Liver (tissue), 9 donors: ENCODE data around the gene RASSF1. TPM values are rescaled to one million over a fixed set of nuclear protein-coding genes. Genes with fewer than 3 reads are reported as not detected.

Experiments
- DNase-seq: peaks from one replicate; pipeline ENCODE4 v3.0.0-alpha.2; 2017; ENCODE audit warnings: low spot score
- H3K27ac ChIP-seq, 2 donors: one replicate each; pipeline ENCODE4 v1.7.0; 2013; ENCODE audit warnings: inconsistent platforms in 2 of 2, low read length in 2 of 2, control low read depth in 1 of 2, low read depth in 1 of 2, mild to moderate bottlenecking in 1 of 2
- H3K27me3 ChIP-seq, 4 donors: one replicate each; pipeline versions ENCODE4 v1.6.1 to v1.7.0; 2013; ENCODE audit warnings: low read length in 3 of 4, inconsistent platforms in 1 of 4, mild to moderate bottlenecking in 1 of 4, moderate library complexity in 1 of 4; ENCODE audit not compliant: control insufficient read depth in 4 of 4, insufficient read depth in 4 of 4
- H3K36me3 ChIP-seq, 4 donors: one replicate each; pipeline versions ENCODE4 v1.6.1 to v1.7.0; 2013; ENCODE audit warnings: low read length in 3 of 4, mild to moderate bottlenecking in 3 of 4, low read depth in 1 of 4, moderate library complexity in 1 of 4; ENCODE audit not compliant: control insufficient read depth in 4 of 4, insufficient read depth in 3 of 4
- H3K4me1 ChIP-seq, 4 donors: one replicate each; pipeline versions ENCODE4 v1.6.1 to v1.7.0; 2013; ENCODE audit warnings: low read length in 3 of 4, mild to moderate bottlenecking in 3 of 4, moderate library complexity in 1 of 4; ENCODE audit not compliant: control insufficient read depth in 4 of 4, insufficient read depth in 4 of 4
- H3K4me3 ChIP-seq, 3 donors: one replicate each; pipeline versions ENCODE4 v1.6.1 to v1.7.0; 2013; ENCODE audit warnings: low read length in 3 of 3, control low read depth in 1 of 3, low read depth in 1 of 3, mild to moderate bottlenecking in 1 of 3
- H3K9ac ChIP-seq, 2 donors: one replicate each; pipeline ENCODE4 v1.7.0; 2013; ENCODE audit warnings: low read length in 2 of 2, mild to moderate bottlenecking in 2 of 2, moderate library complexity in 2 of 2, control low read depth in 1 of 2, low read depth in 1 of 2
- H3K9me3 ChIP-seq, 4 donors: one replicate each; pipeline versions ENCODE4 v1.6.1 to v1.7.0; 2013; ENCODE audit warnings: low read length in 3 of 4; ENCODE audit not compliant: control insufficient read depth in 4 of 4
- ATF3 ChIP-seq: IDR thresholded peaks from 2 replicates; pipeline ENCODE4 v1.6.1; 2016; ENCODE audit warnings: antibody characterized with exemption
- CTCF ChIP-seq: fragments of 150-350 bp; IDR thresholded peaks from 2 replicates; pipeline ENCODE4 v1.5.1; 2017; ENCODE audit warnings: improper control_type of control experiment, low read depth, low read length; ENCODE audit not compliant: missing input control
- EGR1 ChIP-seq, 2 donors: IDR thresholded peaks; 2 replicates each; pipeline ENCODE4 v1.6.1; 2016 to 2018; ENCODE audit warnings: antibody characterized with exemption in 2 of 2, low read depth in 2 of 2
- FOXA1 ChIP-seq: IDR thresholded peaks from 2 replicates; pipeline ENCODE4 v1.6.1; 2016; ENCODE audit warnings: antibody characterized with exemption
- GABPA ChIP-seq, 2 donors: IDR thresholded peaks in 1 of 2; conservative IDR thresholded peaks in 1 of 2; 2 replicates each; pipeline ENCODE4 v1.6.1; 2016; ENCODE audit warnings: antibody characterized with exemption in 2 of 2, mild to moderate bottlenecking in 1 of 2, moderate library complexity in 1 of 2
- HNF4A ChIP-seq, 2 donors: conservative IDR thresholded peaks; 2 replicates each; pipeline ENCODE4 v1.6.1; 2016; ENCODE audit warnings: antibody characterized with exemption in 2 of 2, mild to moderate bottlenecking in 2 of 2
- HNF4G ChIP-seq: IDR thresholded peaks from 2 replicates; pipeline ENCODE4 v1.6.1; 2016; ENCODE audit warnings: antibody characterized with exemption
- MAX ChIP-seq: IDR thresholded peaks from 2 replicates; pipeline ENCODE4 v1.6.1; 2016; ENCODE audit warnings: antibody characterized with exemption
- NR2F2 ChIP-seq: IDR thresholded peaks from 2 replicates; pipeline ENCODE4 v1.6.1; 2016; ENCODE audit warnings: antibody characterized with exemption
- RAD21 ChIP-seq, 2 donors: IDR thresholded peaks; 2 replicates each; pipeline ENCODE4 v1.6.1; 2016; ENCODE audit warnings: antibody characterized with exemption in 2 of 2, mild to moderate bottlenecking in 2 of 2
- REST ChIP-seq: IDR thresholded peaks from 2 replicates; pipeline ENCODE4 v1.6.1; 2016; ENCODE audit warnings: antibody characterized with exemption, mild to moderate bottlenecking
- RXRA ChIP-seq, 2 donors: IDR thresholded peaks; 2 replicates each; pipeline ENCODE4 v1.6.1; 2017 to 2018; ENCODE audit warnings: antibody characterized with exemption in 2 of 2, mild to moderate bottlenecking in 1 of 2
- SP1 ChIP-seq: IDR thresholded peaks from 2 replicates; pipeline ENCODE4 v1.6.1; 2018; ENCODE audit warnings: antibody characterized with exemption, mild to moderate bottlenecking
- TAF1 ChIP-seq: conservative IDR thresholded peaks from 2 replicates; pipeline ENCODE4 v1.6.1; 2016; ENCODE audit warnings: antibody characterized with exemption, mild to moderate bottlenecking
- YY1 ChIP-seq: IDR thresholded peaks from 2 replicates; pipeline ENCODE4 v1.6.1; 2016; ENCODE audit warnings: antibody characterized with exemption, mild to moderate bottlenecking
- WGBS: extraction: QIAGEN DNeasy Blood & Tissue Kit; methylation state at CpG from one replicate; pipeline ENCODE4 v1.1.7; 2013; 5-methylcytosine and 5-hydroxymethylcytosine counted together
- polyA plus RNA-seq, 2 donors: library from polyadenylated mRNA; stranded (reverse) in 1 of 2; unstranded in 1 of 2; fragments of 200-250 nt in 1 of 2; fragments of >200 nt in 1 of 2; fragmentation: Nextera tagmentation in 1 of 2; extraction: Ambion mirVana in 1 of 2; gene quantifications; one replicate each; pipeline versions ENCODE4 v1.2.1 to v1.2.3, GENCODE V29; 2013 to 2015
- total RNA-seq, 2 donors: library from RNA; depleted of rRNA; stranded (reverse); fragments of >200 nt; gene quantifications; one replicate each; pipeline ENCODE4 v1.2.3, GENCODE V29; 2014
- TF ChIP-seq, protein P1 (sequence below): IDR thresholded peaks from 2 replicates; pipeline ENCODE4 v1.6.1; 2016; ENCODE audit warnings: antibody characterized with exemption
- donor health status: healthy.
- donor health status: healthy.
- donor health status: healthy.
- donor health status: healthy.
- donor health status: healthy.

RASSF1 gene
- total RNA-seq, result 10 to 100 TPM; 12.2 to 13.2 TPM
- 10 to 100 TPM in 1 of 2 donors, 1 to 10 TPM in 1; 6.5 to 10.3 TPM for polyA plus RNA-seq

DNA sequence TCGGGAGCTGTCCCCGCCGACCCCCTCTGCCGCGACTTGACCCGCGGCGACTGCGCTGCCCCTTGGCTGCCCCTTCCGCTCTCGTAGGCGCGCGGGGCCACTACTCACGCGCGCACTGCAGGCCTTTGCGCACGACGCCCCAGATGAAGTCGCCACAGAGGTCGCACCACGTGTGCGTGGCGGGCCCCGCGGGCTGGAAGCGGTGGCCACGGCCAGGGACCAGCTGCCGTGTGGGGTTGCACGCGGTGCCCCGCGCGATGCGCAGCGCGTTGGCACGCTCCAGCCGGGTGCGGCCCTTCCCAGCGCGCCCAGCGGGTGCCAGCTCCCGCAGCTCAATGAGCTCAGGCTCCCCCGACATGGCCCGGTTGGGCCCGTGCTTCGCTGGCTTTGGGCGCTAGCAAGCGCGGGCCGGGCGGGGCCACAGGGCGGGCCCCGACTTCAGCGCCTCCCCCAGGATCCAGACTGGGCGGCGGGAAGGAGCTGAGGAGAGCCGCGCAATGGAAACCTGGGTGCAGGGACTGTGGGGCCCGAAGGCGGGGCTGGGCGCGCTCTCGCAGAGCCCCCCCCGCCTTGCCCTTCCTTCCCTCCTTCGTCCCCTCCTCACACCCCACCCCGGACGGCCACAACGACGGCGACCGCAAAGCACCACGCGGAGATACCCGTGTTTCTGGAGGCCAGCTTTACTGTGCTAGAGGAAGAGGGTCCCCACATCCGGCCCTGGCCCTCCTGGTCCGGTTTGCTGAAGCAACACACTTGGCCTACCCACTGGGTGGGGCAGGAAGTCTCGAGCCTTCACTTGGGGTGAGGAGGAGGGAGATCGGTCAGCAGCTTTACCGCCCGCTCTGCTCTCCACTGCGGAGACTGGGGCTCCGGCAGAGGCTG is at the start of gene RASSF1:
RASSF1 (minus strand) TSS at position 389 of the 882 bp plus-strand sequence; CDS start at position 358, 31 bp downstream.
- 23% methylated on average over 85 of the region's 85 CpGs for WGBS
- H3K27me3 ChIP-seq, result no peaks in the 10 kb centered on the region
- TF ChIP-seq GABPA (IDR thresholded peaks at IDR 0.05 in 1 of 2, conservative IDR thresholded peaks at IDR 0.05 in 1 of 2) (peak in 1 of 2 donors; percentile 22), TAF1 (no peak), SP1 (peak; percentile 36), RXRA (IDR thresholded peaks at IDR 0.05) (peak in 1 of 2 donors; percentile 12), REST (peak; percentile 33)
- TF ChIP-seq, protein P1, sequence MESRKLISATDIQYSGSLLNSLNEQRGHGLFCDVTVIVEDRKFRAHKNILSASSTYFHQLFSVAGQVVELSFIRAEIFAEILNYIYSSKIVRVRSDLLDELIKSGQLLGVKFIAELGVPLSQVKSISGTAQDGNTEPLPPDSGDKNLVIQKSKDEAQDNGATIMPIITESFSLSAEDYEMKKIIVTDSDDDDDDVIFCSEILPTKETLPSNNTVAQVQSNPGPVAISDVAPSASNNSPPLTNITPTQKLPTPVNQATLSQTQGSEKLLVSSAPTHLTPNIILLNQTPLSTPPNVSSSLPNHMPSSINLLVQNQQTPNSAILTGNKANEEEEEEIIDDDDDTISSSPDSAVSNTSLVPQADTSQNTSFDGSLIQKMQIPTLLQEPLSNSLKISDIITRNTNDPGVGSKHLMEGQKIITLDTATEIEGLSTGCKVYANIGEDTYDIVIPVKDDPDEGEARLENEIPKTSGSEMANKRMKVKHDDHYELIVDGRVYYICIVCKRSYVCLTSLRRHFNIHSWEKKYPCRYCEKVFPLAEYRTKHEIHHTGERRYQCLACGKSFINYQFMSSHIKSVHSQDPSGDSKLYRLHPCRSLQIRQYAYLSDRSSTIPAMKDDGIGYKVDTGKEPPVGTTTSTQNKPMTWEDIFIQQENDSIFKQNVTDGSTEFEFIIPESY, result no peak
- H3K27ac ChIP-seq, result peak within 1 kb of the TSS; percentile 21 to 34
- H3K36me3 ChIP-seq, result no peaks in the 10 kb centered on the region
- H3K4me1 ChIP-seq, result peaks cover 11 to 32% (median 18%) of the 10 kb centered on the region in 4 donors
- H3K9ac ChIP-seq, result peak within 1 kb of the TSS; percentile 10 to 62
- no peaks in the 10 kb centered on the region for H3K9me3 ChIP-seq
- DNase-seq, result peak; percentile 78
- peak within 1 kb of the TSS in 1 of 3 donors; percentile 42 for H3K4me3 ChIP-seq

- Histone ChIP-seq H3K9ac (no peak overlapping the region), H3K4me1 (peaks cover 0 to 7% (median 2%) of the 10 kb centered on the region in 4 donors), H3K4me3 (no peak overlapping the region), H3K27me3 (no peaks in the 10 kb centered on the region), H3K9me3 (no peaks in the 10 kb centered on the region), H3K27ac (no peak overlapping the region), H3K36me3 (no peaks in the 10 kb centered on the region)
- WGBS, result 92% methylated on average over 6 of the region's 6 CpGs
- no peak for DNase-seq
- TF ChIP-seq TAF1 (no peak), HNF4A (conservative IDR thresholded peaks at IDR 0.05) (no peak), FOXA1 (no peak), RXRA (IDR thresholded peaks at IDR 0.05) (no peak), MAX (no peak), CTCF (no peak), YY1 (no peak), SP1 (no peak), ATF3 (no peak), RAD21 (IDR thresholded peaks at IDR 0.05) (no peak), HNF4G (no peak), NR2F2 (no peak), EGR1 (IDR thresholded peaks at IDR 0.05; ENCODE audit: low read depth in 2 of 2) (no peak), REST (no peak)
- TF ChIP-seq, protein P1, result no peak
Observed at GRCh38 chr3:50389414-50389767, 48.8 kb upstream of the RASSF1 start.
